Measurements from ENCODE around the gene ATXN2.
"Not testable (repeated sequence)": the region's sequence is repeated elsewhere in the genome, so short reads cannot be mapped to it uniquely, and the experiment has no call there.

ATXN2 gene, protein sequence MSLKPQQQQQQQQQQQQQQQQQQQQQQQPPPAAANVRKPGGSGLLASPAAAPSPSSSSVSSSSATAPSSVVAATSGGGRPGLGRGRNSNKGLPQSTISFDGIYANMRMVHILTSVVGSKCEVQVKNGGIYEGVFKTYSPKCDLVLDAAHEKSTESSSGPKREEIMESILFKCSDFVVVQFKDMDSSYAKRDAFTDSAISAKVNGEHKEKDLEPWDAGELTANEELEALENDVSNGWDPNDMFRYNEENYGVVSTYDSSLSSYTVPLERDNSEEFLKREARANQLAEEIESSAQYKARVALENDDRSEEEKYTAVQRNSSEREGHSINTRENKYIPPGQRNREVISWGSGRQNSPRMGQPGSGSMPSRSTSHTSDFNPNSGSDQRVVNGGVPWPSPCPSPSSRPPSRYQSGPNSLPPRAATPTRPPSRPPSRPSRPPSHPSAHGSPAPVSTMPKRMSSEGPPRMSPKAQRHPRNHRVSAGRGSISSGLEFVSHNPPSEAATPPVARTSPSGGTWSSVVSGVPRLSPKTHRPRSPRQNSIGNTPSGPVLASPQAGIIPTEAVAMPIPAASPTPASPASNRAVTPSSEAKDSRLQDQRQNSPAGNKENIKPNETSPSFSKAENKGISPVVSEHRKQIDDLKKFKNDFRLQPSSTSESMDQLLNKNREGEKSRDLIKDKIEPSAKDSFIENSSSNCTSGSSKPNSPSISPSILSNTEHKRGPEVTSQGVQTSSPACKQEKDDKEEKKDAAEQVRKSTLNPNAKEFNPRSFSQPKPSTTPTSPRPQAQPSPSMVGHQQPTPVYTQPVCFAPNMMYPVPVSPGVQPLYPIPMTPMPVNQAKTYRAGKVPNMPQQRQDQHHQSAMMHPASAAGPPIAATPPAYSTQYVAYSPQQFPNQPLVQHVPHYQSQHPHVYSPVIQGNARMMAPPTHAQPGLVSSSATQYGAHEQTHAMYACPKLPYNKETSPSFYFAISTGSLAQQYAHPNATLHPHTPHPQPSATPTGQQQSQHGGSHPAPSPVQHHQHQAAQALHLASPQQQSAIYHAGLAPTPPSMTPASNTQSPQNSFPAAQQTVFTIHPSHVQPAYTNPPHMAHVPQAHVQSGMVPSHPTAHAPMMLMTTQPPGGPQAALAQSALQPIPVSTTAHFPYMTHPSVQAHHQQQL

DNA sequence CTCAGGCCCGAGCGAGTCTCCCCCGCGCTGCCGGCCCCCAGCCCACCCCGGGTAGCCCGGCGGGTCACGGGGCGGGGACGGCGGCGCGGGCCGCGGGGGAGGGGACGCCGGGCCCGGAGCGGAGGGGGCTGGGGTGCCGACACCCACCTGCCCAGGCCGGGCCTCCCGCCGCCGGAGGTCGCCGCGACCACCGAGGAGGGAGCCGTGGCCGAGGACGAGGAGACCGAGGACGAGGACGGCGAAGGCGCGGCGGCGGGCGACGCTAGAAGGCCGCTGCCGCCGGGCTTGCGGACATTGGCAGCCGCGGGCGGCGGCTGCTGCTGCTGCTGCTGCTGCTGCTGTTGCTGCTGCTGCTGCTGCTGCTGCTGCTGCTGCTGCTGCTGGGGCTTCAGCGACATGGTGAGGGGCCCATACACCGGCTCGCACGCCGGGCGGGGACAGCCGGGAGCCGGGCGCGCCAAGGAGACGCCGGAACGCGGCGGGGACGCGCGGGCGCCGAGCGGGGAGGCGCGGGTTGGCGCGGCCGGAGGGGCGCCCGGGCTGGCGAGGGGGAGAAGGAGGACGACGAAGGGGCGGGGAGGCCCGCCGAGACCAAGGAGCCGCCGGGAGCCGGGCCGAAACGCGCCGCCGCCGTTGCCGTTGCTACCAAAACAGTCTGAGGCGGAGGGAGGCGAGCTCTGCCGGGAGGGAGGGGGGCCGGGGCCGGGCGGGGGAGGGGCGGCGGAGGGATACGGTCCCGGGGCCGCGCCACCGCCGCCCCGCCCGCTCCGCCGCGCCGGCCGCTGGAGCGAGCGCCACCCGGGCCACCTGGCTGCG, at the start of gene ATXN2:
Gene ATXN2 (minus strand): TSS at position 679 of the 816 bp plus-strand sequence. CDS start 281 bp downstream, at position 398.
- peak; percentile 79 for DNase-seq

- DNase-seq, result no peak
Measured at GRCh38 chr12:111645433-111645832, 46.3 kb upstream of the ATXN2 start.

- peak; percentile 26 for DNase-seq
Measured at GRCh38 chr12:111643427-111643826, 44.3 kb upstream of the ATXN2 start.

- DNase-seq, result no peak
Measured at GRCh38 chr12:111642681-111643426, 43.7 kb upstream of the ATXN2 start.

DNA sequence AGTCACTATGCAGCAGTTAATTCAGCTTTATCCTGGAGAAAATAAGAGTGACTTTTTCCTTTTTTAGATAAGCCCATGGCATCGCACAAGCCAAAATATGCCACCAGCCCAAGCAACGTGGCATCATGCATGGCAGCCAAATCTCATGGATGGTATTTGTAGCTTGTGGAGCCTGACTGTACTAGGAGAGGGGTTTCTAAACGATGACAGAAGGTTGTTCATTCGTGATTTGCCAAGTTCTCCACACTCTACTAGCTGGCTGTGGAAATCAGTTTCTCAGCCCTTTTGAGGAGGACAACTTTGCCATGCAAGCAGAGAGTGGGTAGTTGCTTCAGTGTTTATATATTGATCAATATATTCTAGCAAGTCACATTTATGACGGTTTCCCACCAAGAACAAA, 41.4 kb upstream of the ATXN2 start:
- DNase-seq, result no peak

- DNase-seq, result peak; percentile 28
Measured at GRCh38 chr12:111638556-111638955, 39.4 kb upstream of the ATXN2 start.

DNA sequence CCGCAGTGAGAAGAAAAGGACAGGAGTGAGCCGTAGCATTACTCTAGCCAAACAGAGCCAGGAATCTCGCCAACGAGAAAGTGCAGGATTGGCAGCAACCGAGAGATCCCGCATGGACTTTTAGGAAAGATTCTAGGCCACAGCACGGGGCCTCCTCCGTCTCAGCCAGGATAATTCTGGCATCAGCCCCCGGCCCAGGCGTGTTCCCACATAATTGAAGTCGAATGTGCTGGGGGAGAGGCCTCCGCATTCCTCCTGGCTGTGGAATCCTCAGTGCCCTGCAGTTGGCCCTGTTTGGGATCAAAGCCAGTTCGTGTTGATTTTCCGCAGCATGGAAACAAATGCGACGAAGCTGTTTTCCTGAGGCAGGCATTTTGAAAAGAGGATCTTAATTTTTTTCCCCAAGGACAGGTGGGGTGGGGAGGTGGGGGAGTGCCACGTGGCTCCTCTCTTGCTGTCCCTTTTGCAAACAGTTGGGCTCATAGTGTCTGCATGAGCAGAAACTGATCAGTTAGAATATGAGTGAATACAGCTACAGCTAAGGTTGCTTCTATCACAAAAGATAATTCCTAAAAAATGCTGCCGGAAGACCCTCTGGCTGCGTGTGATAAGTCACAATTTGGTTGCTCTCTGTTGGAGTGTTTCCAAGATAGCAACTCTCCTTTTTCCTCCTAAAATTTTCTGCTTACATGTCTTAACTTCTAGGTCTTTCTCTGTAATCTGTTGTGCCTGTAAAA, 37.3 kb upstream of the ATXN2 start:
- peak; percentile 94 for DNase-seq

- DNase-seq, result no peak
Measured at GRCh38 chr12:111635524-111635923, 36.4 kb upstream of the ATXN2 start.

DNA sequence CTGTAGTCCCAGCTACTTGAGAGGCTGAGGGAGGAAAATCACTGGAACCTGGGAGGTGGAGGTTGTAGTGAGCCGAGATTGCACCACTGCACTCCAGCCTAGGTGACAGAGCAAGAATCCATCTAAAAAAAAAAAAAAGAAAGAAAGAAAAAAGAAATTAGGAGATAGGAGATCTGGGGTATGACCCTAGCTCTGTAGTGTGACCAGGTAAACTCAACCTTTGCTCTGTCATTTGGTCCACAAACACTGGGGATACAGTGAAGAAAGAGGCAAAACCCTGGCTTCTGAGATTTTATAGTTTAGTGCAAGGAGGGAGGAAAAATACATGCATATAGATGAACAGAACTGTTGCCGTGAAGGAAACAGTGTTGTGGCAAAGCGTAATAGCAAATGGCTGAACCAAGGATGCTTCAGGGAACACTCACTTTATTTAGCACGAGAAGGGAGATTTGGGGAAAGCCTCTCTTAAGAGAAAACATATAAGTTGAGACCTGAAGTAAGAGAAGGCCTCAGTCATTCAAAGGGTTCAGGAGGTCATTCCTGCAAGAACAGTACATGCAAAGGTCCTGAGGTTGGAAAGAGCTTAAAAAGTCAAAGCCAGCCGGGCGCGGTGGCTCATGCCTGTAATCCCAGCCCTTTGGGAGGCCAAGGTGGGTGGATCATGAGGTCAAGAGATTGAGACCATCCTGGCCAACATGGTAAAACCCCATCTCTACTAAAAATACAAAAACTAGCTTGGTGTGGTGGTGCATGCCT, 29.6 kb upstream of the ATXN2 start:
- no peak for DNase-seq

DNA sequence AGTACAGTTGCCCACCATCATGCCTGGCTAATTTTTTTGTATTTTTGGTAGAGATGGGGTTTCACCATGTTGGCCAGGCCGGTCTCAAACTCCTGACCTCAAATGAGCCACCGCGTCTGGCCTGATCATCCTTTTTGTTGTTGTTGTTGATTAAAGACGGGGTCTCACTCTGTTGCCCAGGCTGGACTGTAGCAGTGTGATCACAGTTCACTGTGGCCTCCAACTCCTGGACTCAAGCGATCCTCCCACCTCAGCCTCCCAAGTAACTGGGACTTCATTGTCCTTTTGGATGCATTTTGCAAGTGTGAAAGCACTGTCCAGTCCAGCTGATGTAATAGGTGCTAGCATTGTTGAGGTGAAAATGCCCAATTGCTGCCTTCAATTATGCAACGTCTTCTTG, 27.1 kb upstream of the ATXN2 start:
- DNase-seq, result no peak

- DNase-seq, result no peak
Measured at GRCh38 chr12:111624540-111624939, 25.4 kb upstream of the ATXN2 start.

DNA sequence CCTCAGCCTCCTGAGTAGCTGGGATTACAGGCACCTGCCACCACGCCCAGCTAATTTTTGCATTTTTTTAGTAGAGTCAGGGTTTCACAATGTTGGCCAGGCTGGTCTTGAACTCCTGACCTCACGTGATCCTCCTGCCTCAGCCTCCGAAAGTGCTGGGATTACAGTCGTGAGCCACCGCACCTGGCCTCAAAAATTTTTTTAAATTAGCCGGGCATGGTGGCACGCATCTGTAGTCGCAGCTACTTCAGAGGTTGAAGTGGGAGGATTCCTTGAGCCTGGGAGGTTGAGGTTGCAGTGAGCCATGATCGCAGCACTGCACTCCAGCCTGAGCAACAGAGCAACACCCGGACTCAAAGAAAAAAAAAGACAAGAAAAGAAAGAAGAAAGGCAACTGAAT, 18.7 kb upstream of the ATXN2 start:
- DNase-seq, result not testable (repeated sequence)

GRCh38 chr12:111616177-111616623, 17.1 kb upstream of the ATXN2 start:
- no peak for DNase-seq

DNA sequence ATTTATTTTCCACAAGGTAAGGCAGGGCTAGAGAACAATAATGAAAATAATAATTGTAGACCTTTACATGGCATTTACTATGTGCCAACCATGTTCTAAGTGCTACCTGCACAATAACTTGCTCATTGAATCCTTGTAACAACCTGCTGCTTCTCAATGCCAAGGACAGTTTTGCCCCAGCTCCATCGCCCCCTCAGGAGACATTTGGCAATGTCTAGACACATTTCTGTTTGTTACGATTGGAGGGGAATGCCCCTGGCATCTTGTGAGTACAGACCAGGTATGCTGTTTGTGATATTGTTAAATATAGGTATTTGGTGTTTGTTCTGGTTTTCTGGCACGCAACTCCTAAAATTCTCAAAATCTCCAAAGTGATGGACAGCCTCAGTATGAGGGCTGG, 8.1 kb upstream of the ATXN2 start:
- DNase-seq, result no peak

- DNase-seq, result no peak
Measured at GRCh38 chr12:111606767-111607230, 7.7 kb upstream of the ATXN2 start.

DNA sequence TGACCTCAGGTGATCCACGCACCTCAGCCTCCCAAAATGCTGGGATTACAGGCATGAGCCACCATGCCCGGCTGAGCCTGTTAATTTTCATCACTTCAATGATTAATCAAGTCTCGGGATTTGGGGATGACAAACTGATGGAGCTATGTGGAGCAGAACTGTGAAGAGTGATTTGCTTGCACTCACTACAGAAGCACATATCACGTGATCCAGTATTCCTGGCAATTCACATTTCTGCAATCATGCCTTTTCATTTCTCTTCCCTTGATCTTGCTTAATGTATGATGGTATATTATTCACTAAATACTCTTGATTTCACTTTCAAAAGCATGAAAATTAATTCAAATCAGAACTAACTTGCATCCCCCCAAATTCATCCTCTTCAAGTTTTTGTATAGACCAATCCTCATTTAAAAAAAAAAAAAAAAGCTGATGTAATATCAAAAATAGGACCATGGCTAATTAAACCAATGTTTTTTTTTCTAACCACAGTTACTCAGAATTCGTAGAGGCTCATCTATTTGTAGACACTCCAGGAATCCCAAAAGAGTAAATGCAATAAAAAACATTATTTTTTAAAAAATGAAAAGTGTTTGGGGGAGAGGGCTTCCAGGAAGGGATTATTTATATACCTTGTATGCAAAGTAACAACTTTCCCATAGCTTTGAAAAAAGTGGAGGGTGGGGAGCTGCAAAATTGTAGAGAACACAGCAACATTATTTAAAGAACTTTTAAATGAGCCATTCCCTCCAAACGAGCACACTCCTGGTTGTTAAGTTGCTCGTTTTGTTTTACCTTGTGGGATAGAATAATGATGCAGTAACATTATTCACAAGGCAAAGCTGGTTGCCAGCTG, 7.0 kb upstream of the ATXN2 start:
- no peak for DNase-seq

DNA sequence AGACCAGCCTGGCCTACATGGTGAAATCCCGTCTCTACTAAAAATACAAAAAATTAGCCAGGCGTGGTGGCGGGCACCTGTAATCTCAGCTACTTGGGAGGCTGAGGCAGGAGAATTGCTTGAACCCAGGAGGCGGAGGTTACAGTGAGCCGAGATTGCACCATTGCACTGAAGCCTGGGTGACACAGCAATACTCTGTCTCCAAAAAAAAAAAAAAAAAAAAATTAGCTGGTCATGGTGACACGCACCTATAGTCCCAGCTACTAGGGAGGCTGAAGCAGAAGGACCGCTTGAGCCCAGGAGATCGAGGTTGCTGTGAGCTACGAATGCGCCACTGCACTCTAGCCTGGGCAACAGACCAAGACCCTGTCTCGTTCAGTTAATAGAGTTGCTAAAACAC, 3.7 kb upstream of the ATXN2 start:
- DNase-seq, result not testable (repeated sequence)

DNA sequence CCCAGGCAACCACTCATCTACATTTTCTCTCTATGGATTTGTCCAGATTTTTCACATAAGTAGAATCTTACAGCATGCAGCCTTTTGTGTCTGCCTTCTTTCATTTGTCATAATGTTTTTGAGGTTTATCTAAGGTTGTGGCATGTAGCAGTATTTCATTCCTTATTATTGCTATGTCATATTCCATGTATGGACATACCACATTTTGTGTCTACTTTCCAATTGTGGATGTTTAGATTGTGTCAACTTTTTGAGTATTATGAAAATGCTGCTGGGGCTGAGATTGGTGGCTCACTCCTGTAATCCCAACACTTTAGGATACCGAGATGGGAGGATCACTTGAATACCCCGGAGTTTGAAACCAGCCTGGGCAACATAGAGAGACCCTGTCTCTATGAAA, 3.2 kb upstream of the ATXN2 start:
- DNase-seq, result no peak

DNA sequence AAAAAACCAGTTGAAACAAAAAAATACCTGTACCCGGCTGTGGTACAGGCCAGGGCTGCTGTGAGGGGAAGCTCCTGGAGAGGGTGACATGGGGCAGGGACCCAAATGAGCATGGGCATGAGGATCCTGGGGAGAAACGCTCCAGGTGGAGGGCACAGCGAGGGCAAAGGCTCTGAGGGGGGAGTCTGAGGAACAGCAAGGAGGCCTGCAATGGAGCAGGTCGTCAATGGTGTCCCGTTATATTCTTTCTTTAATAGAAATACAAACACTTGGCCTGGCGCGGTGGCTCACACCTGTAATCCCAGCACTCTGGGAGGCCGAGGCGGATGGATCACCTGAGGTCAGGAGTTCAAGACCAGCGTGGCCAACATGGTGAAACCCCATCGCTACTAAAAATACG, 1.9 kb upstream of the ATXN2 start:
- DNase-seq, result not testable (repeated sequence)

All from femur (tissue), 1 donor.